H1 (cell line): ENCODE results near the gene MRPS31. TPM values are rescaled to one million over a fixed set of nuclear protein-coding genes. Genes with fewer than 3 reads are reported as not detected.

Experiments
- CBX5 ChIP-seq: fragments of 300-800, 300-1000 bp; sonication (generic); IDR thresholded peaks from 2 replicates; pipeline ENCODE4 v1.7.1; 2016; ENCODE audit warnings: antibody characterized with exemption, low read length, low read depth
- CHD2 ChIP-seq: IDR thresholded peaks from 2 replicates; pipeline ENCODE4 v1.6.1; 2012; ENCODE audit warnings: low read length, improper control_type of control experiment
- CHD7 ChIP-seq: fragments of 300-600 bp; sonication (generic); IDR thresholded peaks from 2 replicates; pipeline ENCODE4 v1.7.1; 2012; ENCODE audit warnings: low read length, moderate library complexity, mild to moderate bottlenecking, inconsistent platforms; ENCODE audit not compliant: insufficient replicate concordance
- EP300 ChIP-seq, 2 experiments: IDR thresholded peaks; 1 replicate in 1 of 2; 2 replicates in 1 of 2; pipeline ENCODE4 v1.6.1; 2011 to 2012; ENCODE audit warnings: low read depth in 2 of 2, low read length in 2 of 2, mild to moderate bottlenecking in 2 of 2, borderline replicate concordance in 1 of 2, inconsistent platforms in 1 of 2, moderate library complexity in 1 of 2
- JUND ChIP-seq: IDR thresholded peaks from 2 replicates; pipeline ENCODE4 v1.6.1; 2011; ENCODE audit warnings: mild to moderate bottlenecking, improper control_type of control experiment, low read length
- KDM4A ChIP-seq: IDR thresholded peaks from one replicate; pipeline ENCODE4 v1.7.1; 2012; ENCODE audit warnings: low read depth, mild to moderate bottlenecking, moderate library complexity, low read length, inconsistent platforms; ENCODE audit not compliant: severe bottlenecking
- MAFK ChIP-seq: IDR thresholded peaks from 2 replicates; pipeline ENCODE4 v1.6.1; 2012; ENCODE audit warnings: low read depth, mild to moderate bottlenecking, improper control_type of control experiment, low read length
- RNF2 ChIP-seq: fragments of 200-900, 300-1000 bp; sonication (generic); IDR thresholded peaks from 2 replicates; pipeline ENCODE4 v1.7.1; 2016; ENCODE audit warnings: borderline replicate concordance, low read depth, mild to moderate bottlenecking, antibody characterized with exemption, low read length; ENCODE audit not compliant: poor library complexity, severe bottlenecking; ENCODE audit errors: missing control alignments
- SP1 ChIP-seq: IDR thresholded peaks from 2 replicates; pipeline ENCODE4 v1.6.1; 2011; ENCODE audit warnings: low read depth, low read length
- polyA plus RNA-seq, 7 experiments: library from polyadenylated mRNA; depleted of rRNA in 3 of 7; stranded (reverse) in 5 of 7; unstranded in 2 of 7; fragments of >200 nt in 5 of 7; fragments of 200-250 nt in 2 of 7; gene quantifications; 1 replicate in 5 of 7; 2 replicates in 1 of 7; 4 replicates in 1 of 7; pipeline versions ENCODE4 v1.2.1 to v1.2.3, GENCODE V29; 2011 to 2013; ENCODE audit warnings: missing spikeins in 2 of 7, mixed read lengths in 2 of 7
- total RNA-seq: library from RNA; stranded (reverse); fragmentation: NEBNext Ultra II Directional; extraction: Animal tissue kit (Norgen Biotek cat#: 25700); gene quantifications from 2 replicates; pipeline ENCODE4 v1.2.1, GENCODE V29; 2021

MRPS31 gene
- total and polyA plus RNA-seq, 2 of the 8 experiments (the other 6 are each of a cell fraction or from before 2014, with no cell fraction given): 13.6 to 33.3 TPM

GRCh38 chr13:40789275-40790153 lies 18.5 kb upstream of the MRPS31 start, which contains the start of gene SLC25A15 (continued):
- TF ChIP-seq CHD7 (no peak), CHD2 (no peak), EP300 (IDR thresholded peaks at IDR 0.05; ENCODE audit: borderline replicate concordance in 1 of 2, low read depth in 2 of 2, low read length in 2 of 2) (no peak), CBX5 (no peak), MAFK (no peak), JUND (no peak), KDM4A (peak; percentile 97), SP1 (no peak), RNF2 (no peak)
